ENCODE measurements around the gene TCEA2.
"Not testable (repeated sequence)": the region's sequence is repeated elsewhere in the genome, so short reads cannot be mapped to it uniquely, and the experiment has no call there.

Gene TCEA2

DNA sequence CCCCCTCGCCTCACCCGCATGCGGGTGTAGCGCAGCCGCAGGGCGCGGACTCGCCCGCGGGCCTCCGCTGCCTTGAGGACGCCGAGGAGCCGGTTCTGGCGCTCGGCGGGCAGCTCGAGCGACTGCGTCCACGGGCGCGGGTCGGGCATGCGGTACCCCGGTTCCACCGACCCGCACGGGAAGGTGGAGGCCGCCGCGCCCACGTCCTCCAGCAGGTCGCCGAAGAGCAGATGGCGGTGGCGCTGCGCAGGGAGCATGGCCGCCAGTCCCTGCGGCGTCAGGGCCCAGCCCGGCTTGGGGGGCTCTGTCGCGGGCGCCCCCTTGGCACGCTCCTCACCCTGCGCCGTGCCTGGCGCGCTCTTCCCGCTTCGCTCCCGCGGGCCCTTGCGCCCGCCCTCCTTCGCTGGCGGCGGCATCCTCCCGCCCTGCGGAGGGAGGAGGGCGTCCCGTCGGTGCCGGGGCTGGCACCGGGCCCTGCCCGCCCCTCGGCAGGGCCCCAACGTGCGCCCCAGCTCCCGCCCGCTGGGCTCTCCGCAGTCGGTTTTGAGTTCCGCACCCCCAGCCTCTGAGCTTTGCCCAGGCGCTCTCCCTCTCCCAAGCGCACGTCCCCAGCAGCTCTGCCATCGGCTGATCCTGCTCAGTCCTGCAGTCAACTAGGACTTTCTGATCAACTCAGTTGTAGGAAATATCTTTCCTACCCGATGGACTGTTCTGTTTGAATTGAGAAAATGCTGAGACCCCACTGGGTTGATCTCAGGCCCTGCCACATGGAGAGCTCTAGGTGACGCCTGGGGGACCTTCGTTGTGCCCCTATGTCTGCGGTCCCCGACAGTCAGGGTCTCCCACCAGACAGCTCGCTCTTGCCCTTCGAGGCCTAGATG lies 21.0 kb downstream of the TCEA2 start, which contains the start of gene LKAAEAR1:
LKAAEAR1 (minus strand) TSS at position 595 of the 881 bp plus-strand sequence; CDS start at position 416, 179 bp downstream.
- Histone ChIP-seq H3K4me3 (ENCODE audit: low read depth, low read length) (peak within 1 kb of the TSS; percentile 29), H3K27me3 (replicated peaks) (peaks cover 27% of the 10 kb centered on the region), H3K27ac (no peak within 1 kb of the TSS), H3K36me3 (replicated peaks) (no peaks in the 10 kb centered on the region)
- no peak for DNase-seq
- in situ Hi-C loops (cut with HindIII; ENCODE audit: low pct_ligation_motif_present, low sequenced_read_pairs) = no loop called here
- TF ChIP-seq, protein P1, sequence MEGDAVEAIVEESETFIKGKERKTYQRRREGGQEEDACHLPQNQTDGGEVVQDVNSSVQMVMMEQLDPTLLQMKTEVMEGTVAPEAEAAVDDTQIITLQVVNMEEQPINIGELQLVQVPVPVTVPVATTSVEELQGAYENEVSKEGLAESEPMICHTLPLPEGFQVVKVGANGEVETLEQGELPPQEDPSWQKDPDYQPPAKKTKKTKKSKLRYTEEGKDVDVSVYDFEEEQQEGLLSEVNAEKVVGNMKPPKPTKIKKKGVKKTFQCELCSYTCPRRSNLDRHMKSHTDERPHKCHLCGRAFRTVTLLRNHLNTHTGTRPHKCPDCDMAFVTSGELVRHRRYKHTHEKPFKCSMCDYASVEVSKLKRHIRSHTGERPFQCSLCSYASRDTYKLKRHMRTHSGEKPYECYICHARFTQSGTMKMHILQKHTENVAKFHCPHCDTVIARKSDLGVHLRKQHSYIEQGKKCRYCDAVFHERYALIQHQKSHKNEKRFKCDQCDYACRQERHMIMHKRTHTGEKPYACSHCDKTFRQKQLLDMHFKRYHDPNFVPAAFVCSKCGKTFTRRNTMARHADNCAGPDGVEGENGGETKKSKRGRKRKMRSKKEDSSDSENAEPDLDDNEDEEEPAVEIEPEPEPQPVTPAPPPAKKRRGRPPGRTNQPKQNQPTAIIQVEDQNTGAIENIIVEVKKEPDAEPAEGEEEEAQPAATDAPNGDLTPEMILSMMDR (IDR thresholded peaks at IDR 0.05; ENCODE audit: low read depth, low read length, missing control alignments) = no peak

DNA sequence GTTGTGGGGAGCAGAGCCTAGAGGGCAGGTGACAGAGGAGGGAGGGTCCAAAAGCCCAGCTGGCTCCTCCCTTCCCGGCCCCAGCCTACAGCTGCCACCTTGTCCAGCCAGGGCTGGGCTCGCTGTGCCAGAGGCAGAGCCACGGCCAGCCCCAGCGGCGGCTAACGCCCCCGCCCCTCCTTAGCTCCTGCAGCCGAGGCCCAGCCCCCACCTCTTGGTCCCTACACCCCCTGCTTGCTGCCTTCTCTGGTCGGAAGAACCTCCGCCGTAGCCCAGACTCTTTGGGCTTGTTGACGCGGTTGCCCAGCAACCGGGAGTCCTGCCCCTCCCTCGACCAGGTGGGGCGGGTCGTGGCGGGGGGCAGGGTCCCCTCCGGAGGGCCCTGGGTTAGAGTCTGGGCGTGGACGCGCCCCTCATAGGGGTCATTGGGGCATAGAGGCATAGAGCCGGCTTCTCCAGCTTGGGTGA lies 21.7 kb downstream of the TCEA2 start:
- Histone ChIP-seq H3K36me3 (replicated peaks) (no peaks in the 10 kb centered on the region), H3K27ac (no peak overlapping the region), H3K27me3 (replicated peaks) (peaks cover 30% of the 10 kb centered on the region), H3K4me3 (ENCODE audit: low read depth, low read length) (no peak overlapping the region)
- in situ Hi-C loops (cut with HindIII; ENCODE audit: low pct_ligation_motif_present, low sequenced_read_pairs) = no loop called here
- TF ChIP-seq, protein P1 (IDR thresholded peaks at IDR 0.05; ENCODE audit: low read depth, low read length, missing control alignments) = no peak
- DNase-seq = no peak

DNA sequence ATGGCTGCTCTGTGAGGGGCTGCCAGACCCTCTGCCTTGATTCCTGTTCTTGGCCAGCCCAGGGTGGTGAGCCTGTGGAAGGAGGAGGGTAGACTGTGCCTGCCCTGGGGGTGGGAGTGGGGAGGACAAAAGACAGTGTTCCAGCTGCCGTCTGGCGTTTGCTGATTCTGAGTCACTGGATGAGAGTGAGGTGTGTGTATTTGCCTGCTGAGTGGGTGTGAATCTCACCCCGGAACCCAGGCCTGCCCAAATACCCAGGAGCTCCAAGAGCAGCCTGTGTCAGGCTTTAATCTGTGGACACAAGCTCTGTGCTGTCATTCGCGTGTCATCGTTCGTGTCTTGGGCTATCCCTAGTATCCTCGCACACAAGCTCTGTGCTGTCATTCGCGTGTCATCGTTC lies 23.8 kb downstream of the TCEA2 start:
- TF ChIP-seq, protein P1 (IDR thresholded peaks at IDR 0.05; ENCODE audit: low read depth, low read length, missing control alignments) = no peak
- DNase-seq = no peak
- no peak overlapping the region for H3K4me3 ChIP-seq (ENCODE audit: low read depth, low read length)
- no peak overlapping the region for H3K27ac ChIP-seq
- in situ Hi-C loops (cut with HindIII; ENCODE audit: low pct_ligation_motif_present, low sequenced_read_pairs) = no loop called here
- no peaks in the 10 kb centered on the region for H3K36me3 ChIP-seq (replicated peaks)
- peaks cover 34% of the 10 kb centered on the region for H3K27me3 ChIP-seq (replicated peaks)

DNA sequence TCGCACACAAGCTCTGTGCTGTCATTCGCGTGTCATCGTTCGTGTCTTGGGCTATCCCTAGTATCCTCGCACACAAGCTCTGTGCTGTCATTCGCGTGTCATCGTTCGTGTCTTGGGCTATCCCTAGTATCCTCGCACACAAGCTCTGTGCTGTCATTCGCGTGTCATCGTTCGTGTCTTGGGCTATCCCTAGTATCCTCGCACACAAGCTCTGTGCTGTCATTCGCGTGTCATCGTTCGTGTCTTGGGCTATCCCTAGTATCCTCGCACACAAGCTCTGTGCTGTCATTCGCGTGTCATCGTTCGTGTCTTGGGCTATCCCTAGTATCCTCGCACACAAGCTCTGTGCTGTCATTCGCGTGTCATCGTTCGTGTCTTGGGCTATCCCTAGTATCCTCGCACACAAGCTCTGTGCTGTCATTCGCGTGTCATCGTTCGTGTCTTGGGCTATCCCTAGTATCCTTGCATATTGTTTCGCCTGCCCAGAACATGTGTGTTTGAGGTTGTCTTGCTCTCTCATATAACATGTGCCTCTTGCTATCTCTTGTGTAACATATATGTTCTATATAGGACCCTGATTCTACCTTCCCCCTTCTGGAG lies 24.3 kb downstream of the TCEA2 start:
- peaks cover 34% of the 10 kb centered on the region for H3K27me3 ChIP-seq (replicated peaks)
- H3K27ac ChIP-seq; DNase-seq; H3K4me3 ChIP-seq (ENCODE audit: low read depth, low read length); in situ Hi-C loops (cut with HindIII; ENCODE audit: low pct_ligation_motif_present, low sequenced_read_pairs); H3K36me3 ChIP-seq (replicated peaks): not testable (repeated sequence)

DNA sequence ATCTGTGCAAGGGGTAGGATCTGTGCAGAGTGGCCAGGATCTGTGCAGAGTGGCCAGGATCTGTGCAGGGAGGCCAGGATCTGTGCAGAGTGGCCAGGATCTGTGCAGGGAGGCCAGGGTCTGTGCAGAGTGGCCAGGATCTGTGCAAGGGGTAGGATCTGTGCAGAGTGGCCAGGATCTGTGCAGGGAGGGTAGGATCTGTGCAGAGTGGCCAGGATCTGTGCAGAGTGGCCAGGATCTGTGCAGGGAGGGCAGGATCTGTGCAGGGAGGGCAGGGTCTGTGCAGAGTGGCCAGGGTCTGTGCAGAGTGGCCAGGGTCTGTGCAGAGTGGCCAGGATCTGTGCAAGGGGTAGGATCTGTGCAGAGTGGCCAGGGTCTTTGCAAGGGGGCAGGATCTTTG lies 25.6 kb downstream of the TCEA2 start:
- in situ Hi-C loops (cut with HindIII; ENCODE audit: low pct_ligation_motif_present, low sequenced_read_pairs); H3K36me3 ChIP-seq (replicated peaks); DNase-seq; H3K27ac ChIP-seq; H3K4me3 ChIP-seq (ENCODE audit: low read depth, low read length): not testable (repeated sequence)
- peaks cover 34% of the 10 kb centered on the region for H3K27me3 ChIP-seq (replicated peaks)

DNA sequence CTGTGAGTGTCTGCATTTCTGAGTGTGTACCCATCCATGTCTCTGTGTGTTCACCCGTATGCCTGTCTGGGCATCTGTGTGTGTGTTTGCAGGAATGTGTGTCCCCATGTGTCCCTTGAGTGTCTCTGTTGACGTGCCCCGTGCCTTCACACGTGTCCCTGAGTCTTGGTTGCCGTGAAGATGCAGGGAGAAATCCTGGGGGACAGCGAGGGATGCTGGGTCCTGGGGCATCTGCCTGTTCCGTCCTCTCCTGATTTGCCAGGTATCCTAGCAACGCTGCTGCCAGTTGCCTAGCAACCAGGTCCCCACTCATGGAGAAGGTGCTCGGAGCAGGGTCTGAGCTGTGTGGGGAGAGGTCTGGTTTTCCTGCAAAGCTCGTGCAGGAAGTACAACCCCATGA lies 27.2 kb downstream of the TCEA2 start:
- TF ChIP-seq, protein P1 (IDR thresholded peaks at IDR 0.05; ENCODE audit: low read depth, low read length, missing control alignments) = no peak
- in situ Hi-C loops (cut with HindIII; ENCODE audit: low pct_ligation_motif_present, low sequenced_read_pairs) = no loop called here
- DNase-seq = no peak
- peaks cover 19% of the 10 kb centered on the region for H3K27me3 ChIP-seq (replicated peaks)
- H3K36me3 ChIP-seq (replicated peaks) = no peaks in the 10 kb centered on the region
- no peak overlapping the region for H3K4me3 ChIP-seq (ENCODE audit: low read depth, low read length)
- no peak overlapping the region for H3K27ac ChIP-seq

All from brain microvascular endothelial cell (primary cell).